H1 (cell line): ENCODE data around the gene CYP4B1. TPM values are rescaled to one million over a fixed set of nuclear protein-coding genes. Genes with fewer than 3 reads are reported as not detected.
A peak's percentile ranks its signal among the peaks of the same experiment; 100 is the strongest.
"Not testable (repeated sequence)": the region's sequence is repeated elsewhere in the genome, so short reads cannot be mapped to it uniquely, and the experiment has no call there.

Source experiments
- CTCF ChIA-PET: fragments of 300-600 bp; sonication (Branson Sonifier 250); formaldehyde crosslinking; loops from one replicate; lab custom pipeline; 2021; ENCODE audit not compliant: partially characterized antibody; lab: Charles Lee
- POLR2A ChIA-PET: fragments of 300-600 bp; sonication (Branson Sonifier 250); formaldehyde crosslinking; loops from one replicate; lab custom pipeline; 2021; ENCODE audit warnings: inconsistent platforms; ENCODE audit not compliant: partially characterized antibody; lab: Charles Lee
- DNase-seq, 2 experiments: peaks; one replicate each; pipeline versions ENCODE4 v3.0.0 to v3.0.0-alpha.2; 2010 to 2022; ENCODE audit warnings: low spot score in 2 of 2, low read depth in 1 of 2, mixed read lengths in 1 of 2
- FAIRE-seq: peaks from 2 replicates; lab custom pipeline; 2011; peaks lifted over from hg19 to GRCh38; lab: Jason Lieb, UNC
- H2AFZ ChIP-seq: 2 replicates; pipeline ENCODE4 v1.8.1; 2012; ENCODE audit warnings: low read length, inconsistent platforms
- H2AK5ac ChIP-seq: 2 replicates; pipeline ENCODE4 v1.6.1; 2013; ENCODE audit warnings: low read depth, low read length
- H2BK120ac ChIP-seq: replicated peaks from 2 replicates; pipeline ENCODE3; 2013; ENCODE audit warnings: low read depth, low read length, inconsistent platforms
- H2BK12ac ChIP-seq: 2 replicates; pipeline ENCODE4 v1.6.1; 2013; ENCODE audit warnings: low read depth, low read length
- H2BK15ac ChIP-seq: 2 replicates; pipeline ENCODE4 v1.6.1; 2013; ENCODE audit warnings: low read length
- H2BK20ac ChIP-seq: 2 replicates; pipeline ENCODE4 v1.6.1; 2013; ENCODE audit warnings: low read length
- H2BK5ac ChIP-seq: 2 replicates; pipeline ENCODE4 v1.6.1; 2013; ENCODE audit warnings: low read depth, low read length
- H3K14ac ChIP-seq: 2 replicates; pipeline ENCODE4 v1.6.1; 2013; ENCODE audit warnings: inconsistent platforms; ENCODE audit not compliant: insufficient read length
- H3K18ac ChIP-seq: 2 replicates; pipeline ENCODE4 v1.6.1; 2013; ENCODE audit warnings: low read length; ENCODE audit errors: extremely low read depth
- H3K23ac ChIP-seq: 2 replicates; pipeline ENCODE4 v1.6.1; 2013; ENCODE audit warnings: inconsistent platforms; ENCODE audit not compliant: insufficient read length
- H3K23me2 ChIP-seq: 2 replicates; pipeline ENCODE4 v1.6.1; 2013; ENCODE audit warnings: low read depth, low read length
- H3K27ac ChIP-seq: 2 replicates; pipeline ENCODE4 v1.6.1; 2011; ENCODE audit warnings: low read depth, low read length, inconsistent platforms
- H3K27me3 ChIP-seq, 4 experiments: replicated peaks in 1 of 4; 1 replicate in 1 of 4; 2 replicates in 3 of 4; pipeline versions ENCODE4 v1.6.1 to v1.8.1; 2011 to 2013; ENCODE audit warnings: low read length in 3 of 4, mild to moderate bottlenecking in 3 of 4, inconsistent platforms in 2 of 4, mixed read lengths in 2 of 4, moderate library complexity in 1 of 4; ENCODE audit not compliant: control insufficient read depth in 3 of 4, insufficient read depth in 3 of 4; ENCODE audit errors: extremely low read depth in 1 of 4
- H3K36me3 ChIP-seq, 4 experiments: 2 replicates each; pipeline versions ENCODE4 v1.6.1 to v1.8.1; 2011 to 2013; ENCODE audit warnings: mild to moderate bottlenecking in 4 of 4, low read length in 3 of 4, moderate library complexity in 2 of 4, control low read depth in 1 of 4, inconsistent platforms in 1 of 4; ENCODE audit not compliant: insufficient read depth in 4 of 4, control insufficient read depth in 2 of 4
- H3K4ac ChIP-seq: replicated peaks from 2 replicates; pipeline ENCODE3; 2013; ENCODE audit warnings: low read length, low read depth, mixed read lengths, inconsistent platforms; ENCODE audit not compliant: insufficient read length
- H3K4me1 ChIP-seq, 4 experiments: replicated peaks in 1 of 4; 1 replicate in 1 of 4; 2 replicates in 3 of 4; pipeline versions ENCODE4 v1.6.1 to v1.8.1; 2011 to 2013; ENCODE audit warnings: low read length in 3 of 4, inconsistent platforms in 2 of 4, mixed read lengths in 1 of 4; ENCODE audit not compliant: insufficient read depth in 4 of 4, control insufficient read depth in 3 of 4
- H3K4me2 ChIP-seq, 2 experiments: 2 replicates each; pipeline versions ENCODE4 v1.6.1 to v1.8.1; 2011 to 2013; ENCODE audit warnings: low read depth in 2 of 2, low read length in 2 of 2, control low read depth in 1 of 2, inconsistent platforms in 1 of 2, mild to moderate bottlenecking in 1 of 2; ENCODE audit not compliant: insufficient read depth in 1 of 2
- H3K4me3 ChIP-seq, 4 experiments: fragments of 200-600, 300-600 bp in 1 of 4; sonication (generic), shearing (Covaris generic), sonication (Bioruptor Twin) in 1 of 4; 2 replicates each; pipeline versions ENCODE4 v1.5.1 to v1.8.1; 2011 to 2016; ENCODE audit warnings: low read length in 4 of 4, low read depth in 3 of 4, control low read depth in 2 of 4, inconsistent platforms in 2 of 4, mild to moderate bottlenecking in 2 of 4, mixed read lengths in 1 of 4, moderate library complexity in 1 of 4; ENCODE audit not compliant: insufficient read depth in 2 of 4; ENCODE audit errors: extremely low read depth in 1 of 4
- H3K56ac ChIP-seq: replicated peaks from 2 replicates; pipeline ENCODE3; 2013; ENCODE audit warnings: low read depth, mild to moderate bottlenecking, mixed read lengths, low read length, inconsistent platforms; ENCODE audit not compliant: insufficient read length
- H3K79me1 ChIP-seq: 2 replicates; pipeline ENCODE4 v1.6.1; 2013; ENCODE audit warnings: low read depth, low read length, control low read depth
- H3K79me2 ChIP-seq, 2 experiments: 2 replicates each; pipeline versions ENCODE4 v1.6.1 to v1.8.1; 2012 to 2013; ENCODE audit warnings: low read length in 2 of 2, mild to moderate bottlenecking in 2 of 2, inconsistent platforms in 1 of 2; ENCODE audit not compliant: insufficient read depth in 2 of 2, control insufficient read depth in 1 of 2
- H3K9ac ChIP-seq, 4 experiments: replicated peaks in 1 of 4; 1 replicate in 1 of 4; 2 replicates in 3 of 4; pipeline versions ENCODE4 v1.6.1 to v1.8.1; 2011 to 2013; ENCODE audit warnings: low read depth in 3 of 4, low read length in 3 of 4, control low read depth in 2 of 4, mild to moderate bottlenecking in 2 of 4, moderate library complexity in 2 of 4, inconsistent platforms in 1 of 4; ENCODE audit errors: extremely low read depth in 1 of 4
- H3K9me3 ChIP-seq, 2 experiments: 2 replicates each; pipeline versions ENCODE4 v1.6.1 to v1.8.1; 2012 to 2013; ENCODE audit warnings: mild to moderate bottlenecking in 2 of 2, moderate library complexity in 2 of 2, control low read depth in 1 of 2, inconsistent platforms in 1 of 2, low read depth in 1 of 2, low read length in 1 of 2, mixed read lengths in 1 of 2; ENCODE audit not compliant: insufficient read depth in 2 of 2
- H4K20me1 ChIP-seq, 2 experiments: replicated peaks in 1 of 2; 2 replicates each; pipeline versions ENCODE3 to v1.8.1; 2011 to 2013; ENCODE audit warnings: inconsistent platforms in 2 of 2, low read length in 2 of 2, mild to moderate bottlenecking in 1 of 2; ENCODE audit not compliant: insufficient read depth in 2 of 2, control insufficient read depth in 1 of 2
- H4K5ac ChIP-seq: 2 replicates; pipeline ENCODE4 v1.6.1; 2013; ENCODE audit warnings: low read length, low read depth, mixed read lengths, inconsistent platforms; ENCODE audit not compliant: insufficient read length
- H4K8ac ChIP-seq: 2 replicates; pipeline ENCODE4 v1.8.0; 2013; ENCODE audit warnings: mild to moderate bottlenecking, moderate library complexity, low read length, inconsistent platforms; ENCODE audit not compliant: insufficient read depth; ENCODE audit errors: extremely low read depth
- H4K91ac ChIP-seq: replicated peaks from 2 replicates; pipeline ENCODE3; 2013; ENCODE audit warnings: low read length, mixed read lengths, inconsistent platforms; ENCODE audit not compliant: insufficient read length
- CREB1 ChIP-seq: IDR thresholded peaks from 2 replicates; pipeline ENCODE4 v1.6.1; 2012; ENCODE audit warnings: inconsistent platforms
- WGBS, 2 experiments: shearing (Covaris generic) in 1 of 2; methylation state at CpG; one replicate each; pipeline versions ENCODE4 v1.1.6 to v1.1.7; 2013 to 2015; ENCODE audit warnings: low lambda C conversion rate in 2 of 2, mixed read lengths in 2 of 2, inconsistent platforms in 1 of 2, low coverage in 1 of 2, missing lambda C conversion rate in 1 of 2; ENCODE audit not compliant: insufficient replicate concordance in 2 of 2, insufficient coverage in 1 of 2, insufficient read length in 1 of 2; ENCODE audit errors: extremely low coverage in 1 of 2, missing lambda C conversion rate in 1 of 2; 5-methylcytosine and 5-hydroxymethylcytosine counted together
- polyA plus RNA-seq, 7 experiments: library from polyadenylated mRNA; depleted of rRNA in 3 of 7; stranded (reverse) in 5 of 7; unstranded in 2 of 7; fragments of >200 nt in 5 of 7; fragments of 200-250 nt in 2 of 7; gene quantifications; 1 replicate in 5 of 7; 2 replicates in 1 of 7; 4 replicates in 1 of 7; pipeline versions ENCODE4 v1.2.1 to v1.2.3, GENCODE V29; 2011 to 2013; ENCODE audit warnings: missing spikeins in 2 of 7, mixed read lengths in 2 of 7
- total RNA-seq: library from RNA; stranded (reverse); fragmentation: NEBNext Ultra II Directional; extraction: Animal tissue kit (Norgen Biotek cat#: 25700); gene quantifications from 2 replicates; pipeline ENCODE4 v1.2.1, GENCODE V29; 2021

The CYP4B1 gene
- total and polyA plus RNA-seq, 2 of the 8 experiments (the other 6 are each of a cell fraction or from before 2014, with no cell fraction given): 0.23 TPM; not detected in 1

DNA sequence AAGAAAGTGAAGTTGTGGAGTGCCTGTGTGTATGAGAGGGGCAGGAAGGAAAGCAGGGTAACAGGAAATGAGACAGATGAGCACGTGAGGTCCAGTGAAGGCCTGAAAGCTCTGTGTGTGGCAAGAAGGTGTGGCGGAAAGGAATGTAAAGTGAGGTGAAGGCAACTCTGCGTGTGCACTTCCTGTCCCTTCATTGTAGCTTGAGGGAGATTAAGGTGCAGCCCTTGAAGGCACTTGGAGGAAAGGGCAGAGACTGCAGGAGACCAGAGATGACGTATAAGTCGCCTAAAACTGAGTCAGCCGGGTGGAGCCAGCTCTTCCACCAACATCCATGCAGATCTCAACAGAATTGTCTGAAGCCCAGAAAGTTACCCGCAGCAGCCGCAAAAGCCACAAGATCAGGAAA is 58.8 kb downstream of the CYP4B1 start:
- DNase-seq, H3K18ac ChIP-seq, H3K9ac ChIP-seq, H2BK5ac ChIP-seq, H3K4me2 ChIP-seq, H3K23me2 ChIP-seq, H2BK20ac ChIP-seq, H3K36me3 ChIP-seq, H3K23ac ChIP-seq, H3K27ac ChIP-seq, POLR2A ChIA-PET, H3K79me2 ChIP-seq, H4K20me1 ChIP-seq, H3K27me3 ChIP-seq, H2AK5ac ChIP-seq, H3K4me3 ChIP-seq, H4K5ac ChIP-seq, H3K4ac ChIP-seq, H2BK120ac ChIP-seq, H2BK15ac ChIP-seq, H3K9me3 ChIP-seq, H3K56ac ChIP-seq, H3K79me1 ChIP-seq, H3K14ac ChIP-seq, H4K91ac ChIP-seq, H2BK12ac ChIP-seq, H4K8ac ChIP-seq, H3K4me1 ChIP-seq: not testable (repeated sequence)
- CTCF ChIA-PET: interaction anchor here (1.5 kb wide), 1 partner anchor 110 kb away, joined by 5 read pairs; no protein-coding TSS in a partner anchor
- peak overlapping the region; percentile 90 for H2AFZ ChIP-seq
- peak; percentile 62 for TF ChIP-seq CREB1
- peak; percentile 97 for FAIRE-seq
- 67% methylated on average over 8 of the region's 8 CpGs; no CpG with 5 or more reads in 1 of the 2 experiments for WGBS, 2 experiments
